Spleen (tissue), 13 donors: ENCODE data around the gene MDH1B. TPM values are rescaled to one million over a fixed set of nuclear protein-coding genes. Genes with fewer than 3 reads are reported as not detected.
A peak's percentile ranks its signal among the peaks of the same experiment; 100 is the strongest.
"Not testable (repeated sequence)": the region's sequence is repeated elsewhere in the genome, so short reads cannot be mapped to it uniquely, and the experiment has no call there.

Experiments used
- DNase-seq: peaks from one replicate; pipeline ENCODE4 v3.0.0-alpha.2; 2020
- H3K27ac ChIP-seq, 8 donors: fragments of 200-600 bp; sonication (generic) in 7 of 8; 1 replicate in 4 of 8; 2 replicates in 4 of 8; pipeline versions ENCODE4 v1.5.0 to v1.8.0; 2016 to 2021; ENCODE audit warnings: inconsistent platforms in 4 of 8, mild to moderate bottlenecking in 4 of 8, moderate library complexity in 1 of 8
- H3K27me3 ChIP-seq, 7 donors: fragments of 200-600 bp; sonication (generic) in 6 of 7; replicated peaks in 1 of 7; 1 replicate in 4 of 7; 2 replicates in 3 of 7; pipeline versions ENCODE4 v1.5.0 to v1.8.0; 2016 to 2021; ENCODE audit warnings: inconsistent platforms in 3 of 7, mild to moderate bottlenecking in 1 of 7
- H3K36me3 ChIP-seq, 6 donors: fragments of 200-600 bp; sonication (generic) in 5 of 6; 1 replicate in 4 of 6; 2 replicates in 2 of 6; pipeline versions ENCODE4 v1.5.0 to v1.8.0; 2016 to 2021; ENCODE audit warnings: inconsistent platforms in 2 of 6
- H3K4me1 ChIP-seq, 6 donors: fragments of 200-600 bp; sonication (generic) in 5 of 6; 1 replicate in 3 of 6; 2 replicates in 3 of 6; pipeline versions ENCODE4 v1.5.0 to v1.8.0; 2016 to 2021; ENCODE audit warnings: inconsistent platforms in 3 of 6
- H3K4me3 ChIP-seq, 8 donors: fragments of 200-600 bp; sonication (generic) in 7 of 8; 1 replicate in 4 of 8; 2 replicates in 4 of 8; pipeline versions ENCODE4 v1.5.0 to v1.8.0; 2016 to 2021; ENCODE audit warnings: inconsistent platforms in 4 of 8, mild to moderate bottlenecking in 4 of 8, moderate library complexity in 2 of 8
- H3K9me3 ChIP-seq, 8 donors: fragments of 200-600 bp; sonication (generic) in 7 of 8; 1 replicate in 4 of 8; 2 replicates in 4 of 8; pipeline versions ENCODE4 v1.5.0 to v1.8.0; 2016 to 2021; ENCODE audit warnings: inconsistent platforms in 4 of 8
- POLR2A ChIP-seq, 3 donors: fragments of 450-650 bp; IDR thresholded peaks; one replicate each; pipeline ENCODE4 v1.5.1; 2017; ENCODE audit warnings: antibody characterized with exemption in 3 of 3, mild to moderate bottlenecking in 1 of 3
- POLR2AphosphoS5 ChIP-seq, 3 donors: sonication (generic); formaldehyde crosslinking; IDR thresholded peaks; one replicate each; pipeline ENCODE4 v1.5.1; 2017; ENCODE audit warnings: antibody characterized with exemption in 3 of 3
- WGBS, 5 donors: extraction: QIAGEN DNeasy Blood & Tissue Kit in 3 of 5; methylation state at CpG; one replicate each; pipeline versions ENCODE4 v1.1.5 to v1.1.7; 2013 to 2018; 5-methylcytosine and 5-hydroxymethylcytosine counted together
- intact Hi-C: fragments of 100-400 bp; cut with DNase I; formaldehyde crosslinking; loops from one replicate; pipeline ENCODE4 v1.15.0; 2023; ENCODE audit warnings: low total_unique reads
- long read RNA-seq, 2 donors: transcript quantifications; one replicate each; lab custom pipeline, GENCODE V29; 2026
- polyA plus RNA-seq, 3 donors: library from polyadenylated mRNA; stranded (reverse); fragments of 200-250 nt; gene quantifications; one replicate each; pipeline ENCODE4 v1.2.1, GENCODE V29; 2013
- total RNA-seq, 7 donors: library from RNA; depleted of rRNA in 3 of 7; stranded (reverse); fragments of >200 nt in 3 of 7; fragmentation: NEBNext Ultra II Directional in 4 of 7; extraction: Animal tissue kit (Norgen Biotek cat#: 25700) in 4 of 7; gene quantifications; one replicate each; pipeline versions ENCODE4 v1.1.0 to v1.2.1, GENCODE V29; 2016 to 2021
- TF ChIP-seq, protein P1 (sequence below), 11 experiments: fragments of 200-600 bp in 7 of 11; fragments of 450-650 bp in 4 of 11; sonication (generic) in 4 of 11; IDR thresholded peaks in 8 of 11; conservative IDR thresholded peaks in 3 of 11; 1 replicate in 7 of 11; 2 replicates in 4 of 11; pipeline versions ENCODE4 v1.4.0 to v1.8.0; 2016 to 2021; ENCODE audit warnings: antibody characterized with exemption in 11 of 11, inconsistent platforms in 4 of 11, mild to moderate bottlenecking in 1 of 11
- donor health status: healthy with polysubstance abuse.
- donor health status: DM: no; HTN: no; CAD: no; lungs with moderate emphysema.
- donor health status: DM: no; HTN: no; CAD: no.
- donor health status: Bipolar disorder and iron deficiency.
- donor health status: healthy.
- donor health status: DM: no; HTN: no; CAD: no.
- donor health status: DM: yes; HTN: yes; CAD: no.

MDH1B gene
- total RNA-seq (1 to 10 TPM in 2 of 7 donors, under 1 TPM in 3, not detected in 2; 0.22 to 2.4 (median 0.37) TPM), polyA plus RNA-seq (under 1 TPM; 0.10 to 0.35 (median 0.27) TPM)
- long read RNA-seq, donor 1, result 0 reads
- long read RNA-seq, donor 2, result 0 reads

DNA sequence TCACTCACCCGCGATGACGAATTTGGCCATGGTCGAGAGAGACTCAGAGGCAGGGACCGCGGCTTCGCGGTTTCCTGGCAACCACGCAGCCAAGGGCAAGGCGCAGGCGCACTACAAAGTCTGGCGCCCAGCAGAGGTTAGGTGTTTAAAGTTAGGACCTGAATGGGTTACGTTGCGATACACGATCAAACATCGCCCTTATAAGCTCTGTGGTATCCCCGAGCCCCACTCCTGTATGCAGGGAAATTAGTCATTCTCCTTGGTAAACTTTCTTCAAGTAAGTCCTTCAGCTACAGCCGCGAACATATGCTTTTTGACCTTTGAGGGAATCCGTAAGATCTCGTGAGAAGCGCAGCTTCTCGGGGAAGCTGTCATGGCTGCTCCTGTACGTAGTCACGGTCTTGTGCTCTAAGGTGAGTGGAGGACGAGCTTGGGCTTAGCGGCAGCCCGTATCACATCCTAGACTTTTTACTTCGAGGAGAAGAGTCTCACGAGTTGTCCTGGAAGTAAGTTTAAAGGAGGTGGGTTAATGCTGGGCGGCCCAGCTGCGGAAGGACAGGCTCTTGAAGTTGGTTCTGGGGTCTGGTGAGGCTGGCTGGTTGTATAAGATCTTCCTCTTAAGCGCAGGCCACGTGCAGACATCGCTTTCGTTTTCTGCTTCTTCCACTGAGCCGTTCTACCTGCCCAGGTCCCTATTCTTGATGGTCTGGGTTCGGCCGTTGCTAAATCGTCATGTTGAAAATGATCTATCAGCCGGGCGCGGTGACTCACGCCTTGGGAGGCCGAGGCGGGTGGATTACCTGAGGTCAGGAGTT lies at the start of gene MDH1B, which contains the start of gene FASTKD2:
Gene MDH1B, minus strand, starts transcription at position 87 of the 815 bp plus-strand sequence. Its CDS starts 57 bp downstream, at position 30.
Gene FASTKD2, plus strand, starts transcription at position 365 of the 815 bp plus-strand sequence. CDS start 1,088 bp downstream, outside the sequence.
- peaks cover 0 to 16% (median 0%) of the 10 kb centered on the region in 7 donors for H3K27me3 ChIP-seq
- no peaks in the 10 kb centered on the region for H3K9me3 ChIP-seq
- peak in 1 of 3 donors; percentile 17 for TF ChIP-seq POLR2A (IDR thresholded peaks at IDR 0.05)
- peak; percentile 70 to 94 (median 77) for TF ChIP-seq POLR2AphosphoS5 (IDR thresholded peaks at IDR 0.05)
- TF ChIP-seq, protein P1, sequence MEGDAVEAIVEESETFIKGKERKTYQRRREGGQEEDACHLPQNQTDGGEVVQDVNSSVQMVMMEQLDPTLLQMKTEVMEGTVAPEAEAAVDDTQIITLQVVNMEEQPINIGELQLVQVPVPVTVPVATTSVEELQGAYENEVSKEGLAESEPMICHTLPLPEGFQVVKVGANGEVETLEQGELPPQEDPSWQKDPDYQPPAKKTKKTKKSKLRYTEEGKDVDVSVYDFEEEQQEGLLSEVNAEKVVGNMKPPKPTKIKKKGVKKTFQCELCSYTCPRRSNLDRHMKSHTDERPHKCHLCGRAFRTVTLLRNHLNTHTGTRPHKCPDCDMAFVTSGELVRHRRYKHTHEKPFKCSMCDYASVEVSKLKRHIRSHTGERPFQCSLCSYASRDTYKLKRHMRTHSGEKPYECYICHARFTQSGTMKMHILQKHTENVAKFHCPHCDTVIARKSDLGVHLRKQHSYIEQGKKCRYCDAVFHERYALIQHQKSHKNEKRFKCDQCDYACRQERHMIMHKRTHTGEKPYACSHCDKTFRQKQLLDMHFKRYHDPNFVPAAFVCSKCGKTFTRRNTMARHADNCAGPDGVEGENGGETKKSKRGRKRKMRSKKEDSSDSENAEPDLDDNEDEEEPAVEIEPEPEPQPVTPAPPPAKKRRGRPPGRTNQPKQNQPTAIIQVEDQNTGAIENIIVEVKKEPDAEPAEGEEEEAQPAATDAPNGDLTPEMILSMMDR (IDR thresholded peaks at IDR 0.05 in 8 of 11, conservative IDR thresholded peaks at IDR 0.05 in 3 of 11), result peak in 1 of 11 experiments; percentile 21
- intact Hi-C loops, result no loop called here
- peak within 1 kb of the TSS; percentile 36 to 92 (median 85) for H3K27ac ChIP-seq
- 0 to 1% (median 0%) methylated on average over 39 to 46 of the region's 46 CpGs for WGBS, 5 donors
- H3K4me3 ChIP-seq, result peak within 1 kb of the TSS; percentile 68 to 96 (median 82)
- H3K36me3 ChIP-seq, result peaks cover 0 to 37% (median 12%) of the 10 kb centered on the region in 6 donors
- peaks cover 20 to 53% (median 44%) of the 10 kb centered on the region in 6 donors for H3K4me1 ChIP-seq
- DNase-seq, result peak; percentile 95

GRCh38 chr2:206814498-206814897 lies 49.4 kb upstream of the MDH1B start:
- H3K4me3 ChIP-seq, result no peak overlapping the region
- no peak for TF ChIP-seq POLR2A (IDR thresholded peaks at IDR 0.05)
- no peak for TF ChIP-seq POLR2AphosphoS5 (IDR thresholded peaks at IDR 0.05)
- TF ChIP-seq, protein P1 (IDR thresholded peaks at IDR 0.05 in 8 of 11, conservative IDR thresholded peaks at IDR 0.05 in 3 of 11), result no peak
- intact Hi-C loops, result no loop called here
- no peaks in the 10 kb centered on the region for H3K4me1 ChIP-seq
- H3K27me3 ChIP-seq, result no peaks in the 10 kb centered on the region
- H3K27ac ChIP-seq, result no peak overlapping the region
- no peak for DNase-seq
- no peaks in the 10 kb centered on the region for H3K36me3 ChIP-seq
- H3K9me3 ChIP-seq, result peaks cover 0 to 5% (median 0%) of the 10 kb centered on the region in 8 donors

DNA sequence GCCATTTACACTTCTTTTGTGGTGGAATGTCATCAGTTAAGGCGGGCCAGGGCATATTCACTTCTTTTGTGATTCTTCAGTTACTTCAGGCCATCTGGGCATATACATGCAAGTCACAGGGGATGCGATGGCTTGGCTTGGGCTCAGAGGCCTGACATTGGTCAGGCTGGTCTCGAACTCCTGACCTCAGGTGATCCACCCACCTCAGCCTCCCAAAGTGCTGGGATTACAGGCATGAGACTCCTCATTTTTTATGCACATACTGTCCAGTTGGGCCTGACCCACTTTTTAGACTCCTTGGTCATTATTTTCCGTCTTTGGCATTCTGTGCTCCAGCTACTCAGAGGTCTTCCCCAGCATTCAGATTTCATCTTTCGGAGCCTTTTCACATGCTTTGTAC lies 47.3 kb upstream of the MDH1B start:
- H3K4me3 ChIP-seq, H3K4me1 ChIP-seq, DNase-seq, H3K36me3 ChIP-seq, intact Hi-C loops, H3K27me3 ChIP-seq, H3K9me3 ChIP-seq: not testable (repeated sequence)
- H3K27ac ChIP-seq, result peak overlapping the region in 1 of 8 donors; percentile 17
- 89 to 97% (median 93%) methylated on average over 5 of the region's 5 CpGs for WGBS, 5 donors

DNA sequence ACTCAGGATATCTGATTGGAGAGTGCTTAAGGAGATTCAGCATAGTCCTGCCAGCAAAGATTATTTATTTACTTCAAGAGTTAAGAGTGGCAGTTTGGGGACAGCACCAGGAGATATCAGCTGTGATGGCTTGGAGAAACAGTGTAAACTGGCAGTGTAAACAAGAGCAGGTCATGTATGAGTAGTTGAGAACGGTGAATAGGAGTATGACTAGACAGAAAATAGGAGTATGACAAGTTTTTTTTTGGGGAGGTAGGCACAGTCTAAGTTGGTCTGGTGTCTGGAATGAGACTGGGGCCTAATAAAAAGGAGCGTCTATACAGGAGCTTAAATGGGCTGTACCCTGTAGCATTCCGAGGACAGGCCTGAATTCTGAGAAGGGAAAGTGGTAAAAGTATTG lies 42.5 kb upstream of the MDH1B start:
- H3K4me3 ChIP-seq, result not testable (repeated sequence)
- 85 to 96% (median 94%) methylated on average over 2 to 3 of the region's 3 CpGs for WGBS, 5 donors
- intact Hi-C loops, result loop anchor here (10.0 kb wide), 1 partner anchor 177 kb away; no protein-coding TSS in a partner anchor

More for the DNA sequence above, 42.5 kb upstream of the MDH1B start:
- H3K4me1 ChIP-seq, H3K27me3 ChIP-seq, H3K36me3 ChIP-seq, H3K9me3 ChIP-seq, DNase-seq, H3K27ac ChIP-seq: not testable (repeated sequence)
